ENCODE results near the gene SNX14.

- TF ChIP-seq POLR2A (IDR thresholded peaks at IDR 0.05) (no peak), CTCF (IDR thresholded peaks at IDR 0.05) (no peak)
Observed at GRCh38 chr6:85561750-85562357, 31.8 kb downstream of the SNX14 start.
